ENCODE data around the gene PIP4P1. TPM values are rescaled to one million over a fixed set of nuclear protein-coding genes. Genes with fewer than 3 reads are reported as not detected.

Gene PIP4P1
- total and polyA plus RNA-seq, 2 of the 8 experiments (the other 6 are each of a cell fraction or from before 2014, with no cell fraction given) = 29.5 to 60.0 TPM

DNA sequence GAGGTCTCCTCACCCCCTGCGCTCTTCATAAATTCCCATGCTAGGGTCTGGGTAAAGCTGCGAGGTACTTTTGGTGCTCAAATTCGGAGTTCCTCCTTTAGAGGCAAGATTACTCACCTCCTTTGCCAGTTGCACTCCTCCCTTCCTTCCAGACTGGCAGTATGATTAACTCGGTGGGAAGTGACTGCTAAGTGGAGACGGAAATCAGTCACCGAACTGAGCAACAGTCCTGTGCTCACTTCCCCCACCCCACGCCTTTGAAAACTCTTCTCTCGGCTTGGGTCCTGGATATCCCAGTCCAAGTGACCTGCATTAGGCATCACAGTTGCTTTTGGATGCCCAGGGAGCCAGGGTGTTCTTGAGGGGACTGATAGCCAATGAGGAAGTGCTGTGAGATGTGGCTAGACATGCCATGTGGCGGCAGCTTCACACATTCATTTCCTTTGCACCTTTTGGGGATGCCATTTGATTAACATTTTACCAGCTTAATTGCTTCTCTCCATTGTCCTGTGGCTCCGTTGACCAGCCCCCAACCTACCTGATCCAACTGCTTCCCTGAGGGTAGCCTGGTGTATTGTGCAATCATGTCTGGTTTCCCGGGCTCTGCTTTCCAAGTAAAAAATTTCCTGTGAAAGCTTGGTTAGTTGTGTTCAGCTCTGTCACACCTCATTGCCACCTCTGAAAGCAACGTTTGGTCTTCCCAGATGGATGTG is 8.8 kb upstream of the PIP4P1 start:
- H2BK15ac ChIP-seq (ENCODE audit: low read length) = 0 out of 2 replicates have a peak overlapping the region, but pooled peaks have one; percentile 76

More for the DNA sequence above, 8.8 kb upstream of the PIP4P1 start:
- Histone ChIP-seq H4K91ac (replicated peaks; ENCODE audit: insufficient read length, low read length) (peak overlapping the region; percentile 86), H3K23me2 (ENCODE audit: low read depth, low read length) (peaks cover 10% of the 10 kb centered on the region), H2AK5ac (ENCODE audit: low read depth, low read length) (no peak overlapping the region; the same call in 1 of the 2 replicates), H3K79me2 (ENCODE audit: control insufficient read depth in 1 of 2, insufficient read depth in 2 of 2, low read length in 2 of 2) (peaks cover 14 to 36% of the 10 kb centered on the region in 2 experiments; a peak in 3 of 4 replicates), H3K56ac (replicated peaks; ENCODE audit: insufficient read length, low read depth, low read length) (peak overlapping the region; percentile 56), H3K9ac (replicated peaks in 1 of 4; ENCODE audit: extremely low read depth in 1 of 4, low read depth in 3 of 4, low read length in 3 of 4) (peak overlapping the region; percentile 78 to 95 (median 92)), H4K5ac (ENCODE audit: insufficient read length, low read depth, low read length) (no peak overlapping the region), H3K23ac (ENCODE audit: insufficient read length) (no peak overlapping the region), H3K4me1 (replicated peaks in 1 of 4; ENCODE audit: control insufficient read depth in 3 of 4, insufficient read depth in 4 of 4, low read length in 3 of 4) (peaks cover 0 to 5% (median 2%) of the 10 kb centered on the region in 4 experiments; a peak in 3 of 7 replicates), H3K4me2 (ENCODE audit: insufficient read depth in 1 of 2, low read depth in 2 of 2, low read length in 2 of 2) (peak overlapping the region; percentile 92 to 100), H3K27ac (ENCODE audit: low read depth, low read length) (peak overlapping the region; percentile 63), H3K4ac (replicated peaks; ENCODE audit: insufficient read length, low read depth, low read length) (peak overlapping the region; percentile 32), H2BK120ac (replicated peaks; ENCODE audit: low read depth, low read length) (peak overlapping the region; percentile 59), H4K8ac (ENCODE audit: extremely low read depth, insufficient read depth, low read length) (no peak overlapping the region), H2BK20ac (ENCODE audit: low read length) (no peak overlapping the region), H3K9me3 (ENCODE audit: insufficient read depth in 2 of 2, low read depth in 1 of 2, low read length in 1 of 2) (no peaks in the 10 kb centered on the region), H4K20me1 (replicated peaks in 1 of 2; ENCODE audit: control insufficient read depth in 1 of 2, insufficient read depth in 2 of 2, low read length in 2 of 2) (peaks cover 4 to 9% of the 10 kb centered on the region in 2 experiments), H3K79me1 (ENCODE audit: low read depth, low read length) (peaks cover 12% of the 10 kb centered on the region; the same call in 1 of the 2 replicates), H2BK5ac (ENCODE audit: low read depth, low read length) (peak overlapping the region; percentile 86), H3K14ac (ENCODE audit: insufficient read length) (peak overlapping the region; percentile 24), H3K18ac (ENCODE audit: extremely low read depth, low read length) (peak overlapping the region; percentile 85), H3K36me3 (ENCODE audit: control insufficient read depth in 2 of 4, insufficient read depth in 4 of 4, low read length in 3 of 4) (peaks cover 15 to 27% (median 25%) of the 10 kb centered on the region in 4 experiments; a peak in 7 of 8 replicates), H3K27me3 (replicated peaks in 1 of 4; ENCODE audit: control insufficient read depth in 3 of 4, extremely low read depth in 1 of 4, insufficient read depth in 3 of 4, low read length in 3 of 4) (no peaks in the 10 kb centered on the region), H2AFZ (ENCODE audit: low read length) (peak overlapping the region; percentile 52), H3K4me3 (ENCODE audit: extremely low read depth in 1 of 4, insufficient read depth in 2 of 4, low read depth in 3 of 4, low read length in 4 of 4) (peak overlapping the region; percentile 85 to 97 (median 90)), H2BK12ac (ENCODE audit: low read depth, low read length) (peak overlapping the region; percentile 93)
- 4% methylated on average over 10 of the region's 12 CpGs; no CpG with 5 or more reads in 1 of the 2 experiments for WGBS, 2 experiments (ENCODE audit: extremely low coverage in 1 of 2, insufficient coverage in 1 of 2, insufficient read length in 1 of 2, insufficient replicate concordance in 2 of 2, low coverage in 1 of 2, low lambda C conversion rate in 2 of 2, missing lambda C conversion rate in 1 of 2)
- TF ChIP-seq RXRA (IDR thresholded peaks at IDR 0.05; ENCODE audit: insufficient read depth, low read depth, low read length) (no peak), CBX8 (IDR thresholded peaks at IDR 0.05; ENCODE audit: borderline replicate concordance, low read depth, low read length) (no peak), CEBPB (IDR thresholded peaks at IDR 0.05; ENCODE audit: low read depth, low read length) (peak; percentile 99), SIN3A (conservative IDR thresholded peaks at IDR 0.05 in 1 of 2, IDR thresholded peaks at IDR 0.05 in 1 of 2; ENCODE audit: low read depth in 1 of 2, low read length in 2 of 2) (0 out of 4 replicates have a peak, but pooled peaks have one; percentile 6 to 13), MAX (IDR thresholded peaks at IDR 0.05) (peak; percentile 42; the same call in 1 of the 2 replicates)
- ChIA-PET CTCF (ENCODE audit: partially characterized antibody) (interaction anchor here (1.2 to 1.7 kb wide), 3 partner anchors 54 to 144 kb away, joined by 3 to 10 read pairs (median 4); no protein-coding TSS in a partner anchor), POLR2A (ENCODE audit: partially characterized antibody) (interaction anchor here (0.6 to 6.7 kb wide), 52 partner anchors 8 to 627 kb away, joined by 3 to 88 read pairs (median 4); partner anchors contain the start of genes APEX1, CCNB1IP1, KLHL33 and OSGEP)
- peak in 1 of 2 experiments; percentile 64 for DNase-seq (ENCODE audit: low read depth in 1 of 2, low spot score in 2 of 2)
- no peak for FAIRE-seq
